Breast epithelium (tissue), 3 donors: Measurements from ENCODE around the gene HMCN1.

Source experiments
- POLR2A ChIP-seq: fragments of 450-650 bp; IDR thresholded peaks from one replicate; pipeline ENCODE4 v1.6.1; 2016; ENCODE audit warnings: antibody characterized with exemption, mild to moderate bottlenecking, moderate library complexity
- POLR2AphosphoS5 ChIP-seq, 3 donors: sonication (generic); formaldehyde crosslinking; IDR thresholded peaks; one replicate each; pipeline ENCODE4 v1.6.1; 2017; ENCODE audit warnings: antibody characterized with exemption in 3 of 3
- TF ChIP-seq, protein P1 (sequence below), 3 donors: fragments of 450-650 bp; IDR thresholded peaks; one replicate each; pipeline ENCODE4 v1.5.1; 2016 to 2017; ENCODE audit warnings: antibody characterized with exemption in 3 of 3, mild to moderate bottlenecking in 3 of 3, moderate library complexity in 3 of 3

DNA sequence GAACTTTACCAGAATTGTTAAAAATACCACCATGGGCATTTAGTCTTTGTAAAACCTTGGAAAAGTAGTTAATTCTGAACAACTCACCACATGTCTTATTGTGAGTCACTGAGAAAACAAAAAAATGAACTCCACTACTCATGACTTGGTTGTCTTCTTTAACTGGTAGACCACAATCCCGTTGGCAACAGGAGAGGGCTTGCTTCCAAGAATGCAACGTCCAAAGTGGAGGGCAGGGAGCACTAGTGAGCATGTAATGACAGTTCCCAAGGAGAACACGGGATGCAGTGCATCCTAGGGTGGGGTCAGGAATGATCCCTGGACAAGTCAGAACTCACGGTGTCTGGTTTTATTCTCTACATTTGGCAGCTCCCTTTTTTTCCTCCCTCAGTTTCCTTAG, 15.2 kb upstream of the HMCN1 start:
- TF ChIP-seq, protein P1, sequence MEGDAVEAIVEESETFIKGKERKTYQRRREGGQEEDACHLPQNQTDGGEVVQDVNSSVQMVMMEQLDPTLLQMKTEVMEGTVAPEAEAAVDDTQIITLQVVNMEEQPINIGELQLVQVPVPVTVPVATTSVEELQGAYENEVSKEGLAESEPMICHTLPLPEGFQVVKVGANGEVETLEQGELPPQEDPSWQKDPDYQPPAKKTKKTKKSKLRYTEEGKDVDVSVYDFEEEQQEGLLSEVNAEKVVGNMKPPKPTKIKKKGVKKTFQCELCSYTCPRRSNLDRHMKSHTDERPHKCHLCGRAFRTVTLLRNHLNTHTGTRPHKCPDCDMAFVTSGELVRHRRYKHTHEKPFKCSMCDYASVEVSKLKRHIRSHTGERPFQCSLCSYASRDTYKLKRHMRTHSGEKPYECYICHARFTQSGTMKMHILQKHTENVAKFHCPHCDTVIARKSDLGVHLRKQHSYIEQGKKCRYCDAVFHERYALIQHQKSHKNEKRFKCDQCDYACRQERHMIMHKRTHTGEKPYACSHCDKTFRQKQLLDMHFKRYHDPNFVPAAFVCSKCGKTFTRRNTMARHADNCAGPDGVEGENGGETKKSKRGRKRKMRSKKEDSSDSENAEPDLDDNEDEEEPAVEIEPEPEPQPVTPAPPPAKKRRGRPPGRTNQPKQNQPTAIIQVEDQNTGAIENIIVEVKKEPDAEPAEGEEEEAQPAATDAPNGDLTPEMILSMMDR (IDR thresholded peaks at IDR 0.05), result no peak
- no peak for TF ChIP-seq POLR2A
- no peak for TF ChIP-seq POLR2AphosphoS5 (IDR thresholded peaks at IDR 0.05)
